ENCODE measurements around the gene NKD2. TPM values are rescaled to one million over a fixed set of nuclear protein-coding genes. Genes with fewer than 3 reads are reported as not detected.
"Not testable (repeated sequence)": the region's sequence is repeated elsewhere in the genome, so short reads cannot be mapped to it uniquely, and the experiment has no call there.

Gene NKD2
- total RNA-seq, 1 experiment from 2014 or later: 5.0 TPM

DNA sequence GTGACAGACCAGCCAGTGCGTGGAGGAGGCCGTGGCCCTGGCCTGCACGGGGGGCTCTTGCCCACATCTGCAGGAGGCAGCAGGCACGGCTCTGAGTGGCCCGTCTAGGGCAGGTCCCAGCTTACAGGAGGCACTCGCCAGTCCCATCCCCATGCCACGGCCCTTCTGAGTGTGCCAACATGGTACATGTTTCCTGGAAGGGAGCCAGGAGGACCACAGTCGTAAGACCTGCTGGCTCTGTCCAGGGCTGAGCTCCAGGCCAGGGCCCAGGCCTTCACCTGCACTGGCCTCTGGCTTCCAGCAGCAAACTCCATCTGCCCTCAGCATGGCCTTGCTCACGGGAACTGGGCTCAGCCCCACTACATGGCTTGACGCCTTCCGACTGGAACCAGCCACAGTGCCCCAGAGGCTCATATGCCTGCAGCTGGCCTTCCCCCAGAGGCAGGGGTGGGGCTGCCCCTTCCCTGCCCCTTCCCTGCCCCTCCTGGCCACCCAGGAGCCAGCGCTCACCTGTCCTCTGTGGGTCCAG lies 3.8 kb downstream of the NKD2 start:
- no peak for DNase-seq (ENCODE audit: extremely low read depth, low read depth)

DNA sequence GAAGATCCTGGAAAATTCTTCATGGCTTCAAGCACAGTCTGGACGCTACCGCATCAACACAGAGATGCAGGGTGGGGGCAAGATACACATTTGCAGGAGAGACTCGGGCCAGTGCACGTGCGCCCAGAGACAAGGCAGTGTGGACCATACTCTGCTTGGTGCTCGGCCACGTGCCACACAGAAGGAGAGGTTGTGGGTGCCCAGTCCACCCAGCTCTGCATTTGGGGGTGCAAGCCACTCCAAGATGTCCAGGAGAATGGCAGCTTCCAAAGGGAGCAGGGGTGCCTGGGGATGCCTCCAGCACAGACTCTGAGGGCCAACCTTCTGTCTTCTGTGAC lies 4.3 kb downstream of the NKD2 start:
- DNase-seq (ENCODE audit: extremely low read depth, low read depth): no peak

DNA sequence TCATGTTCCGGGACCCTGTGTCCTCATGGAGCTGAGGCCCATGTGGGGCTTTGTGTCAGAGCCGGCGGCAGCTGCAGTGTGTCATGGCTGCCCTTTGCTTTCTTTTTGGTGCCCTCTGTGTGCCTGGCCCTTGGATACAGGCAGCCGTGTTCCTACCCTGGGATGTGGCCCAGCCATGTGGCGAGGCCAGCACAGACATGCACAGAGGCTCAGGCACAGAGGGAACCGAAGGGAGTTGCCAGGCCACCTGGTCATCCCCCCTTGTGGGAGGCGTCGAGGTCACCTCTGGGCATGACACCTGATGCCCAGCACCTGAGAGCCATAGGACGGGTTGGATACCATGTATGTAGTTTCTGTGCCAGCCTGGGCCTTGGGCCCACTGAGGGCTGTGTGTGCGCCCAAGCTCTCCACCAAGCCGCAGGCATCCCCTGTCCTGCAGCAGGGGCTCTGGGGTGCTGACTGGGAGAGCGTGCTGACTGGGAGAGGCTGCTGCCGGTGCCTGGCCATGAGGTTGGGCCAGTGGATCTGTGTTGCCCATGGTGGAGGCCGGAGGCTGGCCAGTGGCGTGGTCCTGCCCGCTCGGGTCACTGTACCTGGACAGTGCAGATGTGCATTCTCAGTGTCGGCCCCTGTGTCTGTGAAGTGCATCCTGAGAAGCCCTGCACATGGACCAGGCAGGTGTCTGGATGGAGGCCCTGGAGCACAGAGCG lies 4.8 kb downstream of the NKD2 start:
- DNase-seq (ENCODE audit: extremely low read depth, low read depth): no peak

DNA sequence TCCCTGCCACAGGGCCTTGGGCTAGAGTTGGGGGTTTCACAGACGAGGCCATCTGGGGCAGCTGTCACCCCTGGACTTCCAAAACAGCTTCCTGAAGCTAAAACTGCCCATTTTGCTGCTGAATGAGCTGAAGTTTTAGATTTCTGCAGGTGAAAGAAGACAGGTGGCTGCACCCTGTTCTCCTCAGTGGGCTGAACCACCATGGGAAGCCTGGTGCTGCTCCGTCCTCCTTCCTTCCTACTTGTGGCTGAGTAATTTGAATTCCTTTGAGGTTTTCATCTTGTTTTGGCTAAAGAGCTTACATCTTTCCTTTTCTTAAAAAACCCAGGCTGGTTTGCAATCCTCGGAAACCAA lies 5.3 kb downstream of the NKD2 start:
- DNase-seq (ENCODE audit: extremely low read depth, low read depth): no peak

DNA sequence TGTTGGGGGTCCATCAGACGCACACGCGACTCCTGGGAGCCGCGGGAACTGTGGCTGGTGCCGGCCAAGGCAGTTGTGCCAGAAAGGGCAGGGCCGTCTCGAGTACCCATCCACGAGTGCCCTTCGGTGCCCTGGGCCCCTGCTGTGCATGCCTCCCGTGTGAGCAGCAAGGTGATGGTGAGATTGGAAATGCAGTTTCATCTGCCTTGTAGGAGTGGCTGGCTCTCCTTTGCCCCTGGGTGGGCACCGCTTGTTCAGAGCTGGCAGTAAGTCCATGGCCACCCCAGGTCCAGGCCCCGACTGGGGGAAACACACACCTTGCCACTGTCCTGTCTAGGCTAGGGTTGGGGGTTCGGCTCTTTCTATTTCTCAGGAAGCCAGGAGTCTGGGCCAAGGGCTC lies 5.7 kb downstream of the NKD2 start:
- no peak for DNase-seq (ENCODE audit: extremely low read depth, low read depth)

DNA sequence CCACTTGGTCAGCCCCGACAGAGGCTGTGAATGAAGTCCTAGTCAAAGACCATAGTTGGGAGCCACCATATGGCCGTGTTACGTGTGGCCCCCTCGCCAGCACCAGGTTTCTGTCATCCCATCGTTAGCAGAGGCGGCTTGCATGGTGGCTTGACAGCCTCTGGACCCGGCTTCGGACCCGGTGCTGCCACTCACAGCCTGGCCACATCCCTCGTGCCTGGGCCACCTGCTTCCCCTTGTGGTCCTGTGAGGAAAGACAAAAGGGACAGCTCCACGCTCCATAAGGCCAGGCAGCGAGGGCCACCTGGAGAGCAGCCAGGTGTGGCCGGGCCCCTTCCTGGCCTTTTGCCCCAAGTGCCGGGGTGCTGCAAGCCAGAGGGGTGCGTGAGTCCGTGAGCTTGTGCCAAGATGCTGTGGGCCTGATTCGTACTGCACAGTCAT lies 6.2 kb downstream of the NKD2 start:
- DNase-seq (ENCODE audit: extremely low read depth, low read depth): no peak

DNA sequence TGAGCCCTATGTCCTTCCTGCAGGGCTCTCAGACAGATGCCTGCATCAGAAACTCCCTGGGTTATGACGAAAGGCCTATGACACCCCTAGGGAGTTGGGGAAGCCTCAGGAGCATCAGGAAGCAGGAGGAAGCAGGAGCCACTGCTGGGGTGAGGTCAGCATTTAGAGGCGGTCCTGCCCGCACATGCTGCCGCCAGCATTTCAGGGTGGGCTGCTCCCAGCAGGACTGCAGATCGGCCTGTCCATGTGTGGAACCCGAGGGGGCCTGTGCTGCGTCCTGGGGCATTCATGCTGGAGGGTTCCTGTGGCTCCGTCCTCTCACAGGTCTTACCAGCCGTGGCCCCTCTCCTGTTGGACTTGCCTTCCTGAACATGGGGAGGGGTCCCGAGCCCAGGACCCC lies 6.9 kb downstream of the NKD2 start:
- no peak for DNase-seq (ENCODE audit: extremely low read depth, low read depth)

DNA sequence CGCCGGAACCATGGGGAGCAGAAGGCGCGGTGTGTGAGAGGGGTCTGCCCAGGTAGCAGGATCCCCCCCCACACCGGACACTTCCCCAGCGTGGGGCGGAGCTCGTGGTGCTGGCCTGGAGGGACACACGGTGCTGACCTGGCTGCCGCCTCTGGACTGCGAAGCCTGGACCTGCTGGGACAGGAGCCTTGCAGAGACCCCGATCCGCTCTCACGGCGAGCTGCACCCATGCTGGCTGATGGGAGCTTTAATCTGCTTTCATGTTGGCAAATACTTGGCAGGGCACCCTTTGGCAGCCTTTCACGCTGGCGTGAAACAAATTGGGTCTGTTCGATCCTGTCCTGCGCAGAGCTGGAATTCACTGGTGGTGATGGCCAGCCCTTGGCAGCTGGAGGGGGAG lies 7.4 kb downstream of the NKD2 start:
- no peak for DNase-seq (ENCODE audit: extremely low read depth, low read depth)

DNA sequence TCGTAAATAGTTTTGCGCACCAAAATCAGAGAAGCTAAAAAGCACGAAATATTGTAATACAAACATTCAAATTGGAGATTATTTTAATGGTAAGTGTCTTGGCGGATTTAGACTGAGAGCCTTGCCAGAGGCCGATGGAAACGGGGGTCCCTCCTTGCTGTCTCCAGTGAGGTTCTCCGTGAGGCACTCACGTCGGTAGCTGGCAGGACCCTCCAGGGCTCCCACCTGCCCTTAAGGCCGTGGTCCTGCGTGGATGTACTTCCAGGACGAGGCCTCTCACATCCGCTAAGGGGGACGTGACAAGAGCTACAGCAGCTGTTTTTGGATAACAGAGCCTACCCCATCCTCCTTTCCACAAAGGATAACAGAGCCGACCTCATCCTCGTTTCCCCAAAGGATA lies 7.9 kb downstream of the NKD2 start:
- no peak for DNase-seq (ENCODE audit: extremely low read depth, low read depth)

DNA sequence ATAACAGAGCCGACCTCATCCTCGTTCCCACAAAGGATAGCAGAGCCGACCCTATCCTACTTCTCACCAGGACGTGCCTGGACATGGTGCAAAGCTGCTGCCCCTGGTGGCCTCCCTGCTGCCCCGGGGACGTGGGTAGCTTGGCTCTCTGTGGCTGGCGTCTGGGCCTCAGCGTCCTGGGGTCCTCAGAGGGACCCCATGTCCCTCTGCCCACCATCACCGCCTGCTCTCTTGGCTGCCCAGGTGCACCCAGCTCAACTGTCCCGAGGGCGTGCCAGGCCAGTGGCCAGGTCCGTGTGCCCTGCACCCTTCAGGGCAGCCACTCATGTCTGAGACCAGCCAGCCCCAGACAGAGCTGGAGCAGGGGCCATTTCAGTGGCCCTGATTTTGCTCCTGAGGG lies 8.5 kb downstream of the NKD2 start:
- DNase-seq (ENCODE audit: extremely low read depth, low read depth): no peak

DNA sequence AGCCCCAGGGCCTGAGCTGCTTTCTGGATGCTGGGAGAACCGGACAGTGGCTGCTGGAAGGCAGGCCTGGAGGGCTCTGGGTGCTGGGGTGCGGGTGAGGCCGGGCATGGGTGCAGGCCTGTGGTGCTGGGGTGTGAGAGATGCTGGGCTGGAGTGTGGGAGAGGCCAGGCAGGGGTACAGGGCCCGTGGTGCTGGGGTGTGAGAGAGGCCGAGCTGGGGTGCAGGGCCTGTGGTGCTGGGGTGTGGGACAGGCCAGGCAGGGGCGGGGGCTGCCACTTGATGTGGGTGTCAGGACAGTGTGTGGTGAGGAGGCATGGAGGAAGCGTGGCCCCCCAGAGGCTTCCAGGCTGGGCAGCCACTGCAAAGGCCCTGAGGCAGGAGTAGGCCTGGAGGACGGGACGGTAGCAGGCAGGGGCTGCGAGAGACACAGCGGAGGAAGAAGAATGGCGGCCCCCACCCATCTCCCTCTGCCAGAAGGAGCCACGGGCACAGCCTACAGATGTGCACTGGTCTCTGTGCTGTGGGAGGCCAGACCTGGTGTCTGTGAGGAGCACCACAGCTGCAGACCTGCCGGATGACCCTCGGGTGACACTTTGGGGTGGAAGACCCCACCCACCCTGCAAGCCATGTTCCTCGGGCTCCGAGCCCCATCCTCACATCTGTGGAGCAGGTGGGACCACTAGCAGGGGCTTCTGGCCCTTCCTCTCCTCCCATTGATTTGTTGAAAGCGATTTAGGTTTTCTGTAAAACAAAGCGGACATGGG lies 9.3 kb downstream of the NKD2 start:
- DNase-seq (ENCODE audit: extremely low read depth, low read depth): no peak

DNA sequence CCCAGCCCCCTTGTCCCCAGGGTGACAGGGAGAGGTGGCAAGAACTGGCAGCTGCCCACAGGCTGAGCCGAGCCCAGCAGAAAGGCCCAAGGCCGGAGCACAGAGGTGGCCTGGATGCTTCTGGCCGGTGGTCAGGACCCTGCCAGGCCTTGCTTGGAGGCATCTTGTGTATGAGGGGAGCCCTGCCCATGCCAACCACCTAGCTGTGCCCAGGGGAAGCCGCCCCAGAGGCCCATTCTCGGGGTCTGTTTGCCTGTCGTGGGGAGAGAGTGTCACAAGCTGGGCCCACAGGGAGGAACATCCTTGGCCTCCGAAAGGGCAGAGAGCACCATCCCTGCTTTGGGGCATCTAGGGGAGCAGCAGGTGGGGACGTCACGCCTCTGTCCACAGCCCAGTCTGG lies 10.0 kb downstream of the NKD2 start:
- DNase-seq (ENCODE audit: extremely low read depth, low read depth): no peak

DNA sequence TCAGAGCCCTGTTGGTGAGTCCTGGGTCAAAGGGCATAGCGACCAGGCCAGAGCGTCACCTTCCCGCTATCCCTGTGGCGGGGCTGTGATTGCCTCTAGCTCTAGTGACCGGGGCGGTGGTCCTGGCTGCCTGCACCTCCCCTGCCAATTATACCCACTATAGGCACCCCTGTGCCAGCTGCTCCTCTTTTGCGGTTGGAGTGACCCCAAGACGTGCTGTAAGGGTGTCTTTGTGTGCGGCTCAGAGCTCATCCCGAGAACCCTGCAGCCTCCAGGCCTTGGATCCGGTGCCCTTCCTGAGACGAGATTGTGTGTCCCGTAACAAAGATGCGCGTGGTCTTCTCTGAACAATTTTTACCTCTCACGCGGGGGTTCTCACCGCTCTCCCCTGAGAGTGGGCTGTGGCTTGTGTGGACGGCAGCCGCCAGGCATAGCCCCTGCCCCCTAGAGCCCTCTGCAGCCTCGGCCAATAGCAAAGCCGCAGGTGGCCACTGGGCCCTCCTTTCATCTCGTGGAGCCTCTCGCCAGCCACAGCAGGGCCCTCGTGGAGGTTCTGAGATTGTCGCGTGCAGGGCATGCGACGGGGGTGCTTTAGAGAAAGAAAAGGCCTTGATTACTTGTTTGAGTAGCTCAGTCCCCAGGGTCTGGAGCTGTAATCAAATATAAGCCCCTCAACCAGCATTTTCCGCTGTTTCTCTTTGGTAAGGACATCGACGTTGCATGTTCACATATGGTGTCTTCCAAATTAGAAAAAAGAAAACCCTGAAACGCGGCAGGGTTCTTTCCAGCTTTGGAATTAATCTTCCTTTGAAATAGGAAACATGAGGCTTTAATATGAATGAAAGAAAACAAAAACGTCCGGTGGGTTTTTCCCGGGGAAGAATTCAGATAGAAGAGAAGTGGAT lies 10.7 kb downstream of the NKD2 start:
- DNase-seq (ENCODE audit: extremely low read depth, low read depth): no peak

DNA sequence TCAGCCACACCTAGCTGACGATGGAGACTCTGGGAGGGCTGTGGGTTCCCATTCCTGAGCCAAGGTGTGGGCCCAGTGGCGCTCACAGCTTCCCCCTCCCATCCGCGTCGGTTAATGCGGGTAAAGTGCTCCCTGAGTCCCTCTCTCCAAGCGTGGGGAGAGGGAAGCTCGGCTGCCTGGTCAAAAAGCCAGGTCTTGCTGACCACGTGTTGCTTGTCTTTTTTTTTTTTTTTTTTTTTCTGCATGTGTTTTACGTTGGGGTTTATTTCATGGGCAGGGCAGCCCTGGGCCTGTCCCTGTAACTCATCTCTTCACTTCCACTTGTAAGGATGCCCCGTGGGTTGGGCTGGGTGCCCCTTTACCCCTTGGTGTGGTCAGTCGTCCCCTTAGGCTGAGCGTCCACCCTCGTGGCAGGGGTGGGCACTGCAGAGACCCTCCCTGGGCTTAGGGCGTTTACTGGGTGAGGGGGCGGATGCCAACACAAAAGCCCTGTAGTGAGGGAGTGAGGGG lies 11.9 kb downstream of the NKD2 start:
- DNase-seq (ENCODE audit: extremely low read depth, low read depth): no peak

DNA sequence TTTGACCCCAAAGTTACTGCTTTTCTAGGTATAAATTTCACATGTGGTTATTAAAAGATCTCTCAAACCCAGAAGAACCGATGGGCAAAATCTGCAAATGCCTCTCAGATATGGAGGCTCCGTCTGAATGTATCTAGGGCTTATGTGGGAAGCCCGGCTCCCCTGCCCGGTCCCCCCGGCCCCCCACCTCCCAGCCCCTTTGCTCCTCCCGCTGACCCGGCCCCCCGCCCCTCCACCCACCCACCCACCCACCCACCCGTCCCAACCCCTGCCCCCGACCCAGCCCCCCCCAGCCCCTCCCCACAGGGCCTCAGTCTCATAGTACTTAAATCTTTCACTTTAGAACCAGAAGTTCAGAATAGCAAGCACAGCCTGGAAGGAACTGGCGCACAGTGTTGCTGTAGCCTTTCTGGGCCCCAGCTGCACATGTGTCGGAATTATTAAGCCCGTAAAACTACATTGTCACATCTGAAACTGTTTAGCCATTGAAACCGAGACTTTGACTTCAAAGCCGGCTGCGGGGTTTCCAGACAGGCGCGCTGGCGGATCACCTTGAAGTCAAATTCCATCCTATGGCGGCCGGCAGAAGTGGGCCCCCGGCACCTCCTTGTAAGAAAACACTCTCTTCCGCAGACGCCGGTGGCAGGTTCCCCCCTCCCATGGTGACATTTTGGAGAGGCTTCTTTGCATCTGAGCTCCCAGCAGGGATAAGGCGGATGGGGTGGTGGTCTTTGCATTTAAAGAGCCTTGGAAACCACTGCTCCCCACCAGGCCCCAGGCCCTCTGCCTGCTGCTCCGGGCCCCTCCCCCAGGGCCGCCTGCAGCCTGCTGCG lies 12.8 kb downstream of the NKD2 start:
- no peak for DNase-seq (ENCODE audit: extremely low read depth, low read depth)

DNA sequence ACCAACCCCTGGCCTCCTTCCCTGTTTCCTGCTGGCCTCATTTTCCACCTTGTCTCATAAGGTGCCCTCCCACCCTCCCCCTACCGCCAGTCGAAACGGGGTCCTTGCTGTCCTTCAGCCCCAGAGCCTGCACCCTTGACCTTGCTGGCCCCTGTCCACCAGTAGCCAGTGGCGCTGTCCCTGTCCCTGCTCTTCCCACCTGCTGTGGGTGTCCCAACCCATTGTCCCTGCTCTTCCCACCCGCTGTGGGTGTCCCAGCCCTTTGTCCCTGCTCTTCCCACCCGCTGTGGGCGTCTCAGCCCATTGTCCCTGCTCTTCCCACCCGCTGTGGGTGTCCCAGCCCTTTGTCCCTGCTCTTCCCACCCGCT lies 13.4 kb downstream of the NKD2 start:
- DNase-seq (ENCODE audit: extremely low read depth, low read depth): not testable (repeated sequence)

DNA sequence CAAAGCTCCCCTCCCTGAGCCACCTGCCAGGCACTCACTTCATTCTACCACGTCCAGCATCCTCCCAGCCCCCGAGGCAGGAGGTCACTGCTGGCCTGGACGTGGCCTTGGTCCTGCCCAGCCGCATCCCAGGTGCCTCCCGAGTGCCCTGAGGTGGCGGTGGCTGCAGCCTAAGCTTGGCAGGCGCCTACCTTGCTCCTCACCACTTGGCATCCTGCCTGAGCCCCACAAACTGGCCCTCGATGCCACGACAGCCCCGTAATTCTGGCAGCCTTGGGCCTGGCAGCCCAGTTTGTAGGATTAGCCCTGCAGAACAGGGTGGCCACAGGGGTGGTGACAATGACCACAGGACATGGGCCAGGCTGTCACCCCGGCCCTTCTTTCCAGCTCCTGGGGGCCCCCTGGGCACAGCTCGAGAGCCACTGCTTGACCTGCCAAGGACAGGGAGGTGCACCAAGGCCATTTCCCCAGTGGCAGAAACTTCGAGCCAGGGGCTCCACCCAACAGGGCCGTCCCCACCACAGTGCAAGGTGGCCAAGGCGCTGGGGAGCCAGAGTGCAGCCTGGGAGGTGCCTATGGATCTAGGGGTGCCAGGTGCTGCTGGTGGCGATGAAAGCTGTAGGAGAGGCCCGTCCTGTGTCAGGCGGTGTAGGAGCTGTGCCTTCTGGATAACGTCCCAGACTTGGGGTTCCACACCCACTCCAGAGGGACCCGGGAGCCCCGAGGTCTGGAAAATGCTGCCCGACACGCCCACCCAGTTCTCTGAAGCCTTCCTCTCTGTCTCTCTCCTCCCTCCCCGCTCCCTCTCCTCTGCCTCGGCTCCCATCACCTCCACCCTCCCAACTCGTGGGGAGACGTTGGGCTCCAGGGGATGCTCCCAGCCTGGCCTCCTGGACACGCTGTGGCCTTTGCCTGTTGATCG lies 18.4 kb downstream of the NKD2 start:
- no peak for DNase-seq (ENCODE audit: extremely low read depth, low read depth)

DNA sequence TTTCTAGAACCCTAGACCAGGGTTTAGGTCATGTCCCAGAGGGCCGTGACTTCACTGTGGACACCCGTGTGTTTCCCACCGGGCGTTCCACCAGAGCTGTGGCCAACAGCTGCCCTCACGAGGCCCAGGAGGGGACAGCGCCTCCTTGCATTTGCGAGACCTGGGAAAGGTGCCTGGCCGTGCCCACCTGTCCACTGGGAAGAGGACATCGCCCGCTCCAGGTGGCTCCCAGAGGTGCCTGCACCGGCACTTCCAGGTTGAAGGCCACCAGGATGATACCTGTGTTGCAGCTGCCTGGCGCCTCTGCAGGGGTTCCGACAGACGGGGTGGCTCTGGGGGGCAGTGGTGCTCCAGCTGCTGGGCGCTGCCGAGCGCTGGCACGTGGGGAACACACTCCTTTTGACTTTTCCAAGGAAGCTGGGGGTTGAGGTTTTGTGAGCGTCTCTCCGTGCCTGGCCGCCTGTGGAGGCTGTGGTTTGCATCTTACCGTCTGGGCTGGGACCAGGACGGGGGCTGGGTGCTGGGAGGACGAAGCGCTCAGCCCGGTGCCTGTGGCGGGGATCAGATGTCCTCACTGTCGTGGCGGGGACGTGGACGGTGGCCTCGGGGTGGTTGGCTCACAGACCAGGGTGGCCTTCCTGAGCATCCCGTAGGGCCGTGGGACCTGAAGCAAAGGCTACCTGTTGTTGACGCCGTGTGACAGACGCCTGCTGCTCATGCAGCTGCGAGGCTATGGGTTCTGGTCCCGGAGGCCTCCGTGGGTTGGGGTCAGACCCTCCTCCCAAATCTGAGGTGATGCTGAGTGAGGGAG lies 19.2 kb downstream of the NKD2 start:
- DNase-seq (ENCODE audit: extremely low read depth, low read depth): no peak
